GM03348 (cell line): Measurements from ENCODE around the gene PDIA2.

Experiments used
- DNase-seq: peaks from one replicate; pipeline ENCODE4 v3.0.0; 2012; ENCODE audit warnings: low spot score

The PDIA2 gene

DNA sequence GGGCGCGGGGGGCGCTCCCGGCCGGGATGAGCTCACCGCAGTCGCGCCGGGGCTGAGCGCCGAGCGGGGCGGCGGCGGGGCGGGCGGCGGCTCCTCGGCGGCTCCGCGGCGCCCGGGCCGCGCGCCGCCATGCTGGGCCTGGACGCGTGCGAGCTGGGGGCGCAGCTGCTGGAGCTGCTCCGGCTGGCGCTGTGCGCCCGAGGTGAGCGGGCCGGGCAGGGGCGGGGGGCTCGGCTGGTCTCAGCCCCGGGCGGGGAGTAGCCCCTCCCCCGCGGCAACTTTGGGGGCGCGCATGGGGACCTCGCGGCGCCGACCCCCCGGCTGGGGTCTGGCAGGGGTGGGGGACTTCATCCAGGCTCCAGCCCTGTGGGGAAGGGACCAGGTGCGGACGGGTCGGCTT is 2.4 kb upstream of the PDIA2 start, which contains the start of gene ARHGDIG:
ARHGDIG (plus strand) TSS at position 40 of the 400 bp plus-strand sequence; CDS start at position 130, 90 bp downstream.
- DNase-seq, result peak; percentile 67

DNA sequence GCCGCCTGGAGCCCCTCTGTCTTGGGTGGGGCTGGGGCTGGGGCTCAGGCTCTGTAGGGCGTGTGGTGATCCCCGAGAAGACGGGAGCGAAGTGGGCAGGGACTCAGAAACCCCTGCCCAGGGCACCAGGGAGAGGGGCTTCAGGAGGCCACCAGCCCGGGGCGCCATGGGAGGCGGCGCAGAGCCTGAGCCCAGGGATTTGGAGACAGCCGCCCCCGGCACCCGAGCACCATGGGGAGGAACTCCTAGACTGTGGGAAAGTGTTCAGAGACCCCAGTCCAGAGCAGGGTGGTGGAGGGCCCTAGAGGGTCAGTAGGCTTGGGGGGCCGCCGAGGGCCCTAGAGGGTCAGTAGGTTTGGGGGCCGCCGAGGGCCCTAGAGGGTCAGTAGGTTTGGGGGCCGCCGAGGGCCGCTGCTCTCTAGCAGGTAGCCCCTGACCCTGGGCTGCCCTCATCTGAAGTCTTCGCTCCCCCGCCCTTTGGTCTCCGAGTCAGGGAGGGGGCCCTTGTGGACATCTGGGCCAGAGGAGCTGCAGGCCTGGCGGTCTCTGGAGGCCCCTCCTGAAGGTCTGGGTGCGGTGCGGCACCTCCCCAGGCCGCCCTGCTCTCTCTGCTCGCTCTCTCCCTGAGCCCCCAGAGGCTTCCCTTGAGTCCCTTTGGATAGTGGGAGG is 1.8 kb upstream of the PDIA2 start:
- no peak for DNase-seq

DNA sequence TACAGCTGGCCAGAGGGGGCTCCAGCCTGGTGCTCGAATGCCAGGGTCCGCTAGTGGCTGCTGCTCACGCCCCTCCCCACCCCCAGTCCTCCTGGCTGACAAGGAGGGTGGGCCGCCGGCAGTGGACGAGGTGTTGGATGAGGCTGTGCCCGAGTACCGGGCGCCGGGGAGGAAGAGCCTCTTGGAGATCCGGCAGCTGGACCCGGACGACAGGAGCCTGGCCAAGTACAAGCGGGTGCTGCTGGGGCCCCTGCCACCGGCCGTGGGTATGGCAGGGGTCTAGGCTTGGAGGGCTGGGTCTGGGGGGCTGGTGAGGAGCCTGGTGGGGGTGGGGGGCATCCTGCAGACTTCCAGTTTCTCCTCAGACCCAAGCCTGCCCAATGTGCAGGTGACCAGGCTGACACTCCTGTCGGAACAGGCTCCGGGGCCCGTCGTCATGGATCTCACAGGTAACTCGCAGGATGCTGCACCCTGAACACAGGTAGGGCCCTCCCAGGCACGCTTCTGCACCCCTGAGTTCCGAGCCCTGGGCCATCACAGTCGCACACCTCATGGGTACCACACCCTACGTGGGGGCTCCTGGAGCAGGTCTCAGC is 1.2 kb upstream of the PDIA2 start:
- no peak for DNase-seq

DNA sequence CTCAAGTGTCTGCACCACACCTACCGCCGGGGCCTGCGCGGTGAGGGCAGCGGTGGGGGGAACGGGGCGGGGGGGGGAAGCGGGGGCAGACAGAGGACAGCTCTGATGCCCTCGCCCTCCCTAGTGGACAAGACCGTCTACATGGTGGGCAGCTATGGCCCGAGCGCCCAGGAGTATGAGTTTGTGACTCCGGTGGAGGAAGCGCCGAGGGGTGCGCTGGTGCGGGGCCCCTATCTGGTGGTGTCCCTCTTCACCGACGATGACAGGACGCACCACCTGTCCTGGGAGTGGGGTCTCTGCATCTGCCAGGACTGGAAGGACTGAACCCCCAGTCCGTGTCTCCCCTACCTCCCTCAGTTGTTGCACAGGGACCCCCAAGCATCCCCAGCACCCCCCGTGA is 473 bp upstream of the PDIA2 start:
- DNase-seq, result no peak

DNA sequence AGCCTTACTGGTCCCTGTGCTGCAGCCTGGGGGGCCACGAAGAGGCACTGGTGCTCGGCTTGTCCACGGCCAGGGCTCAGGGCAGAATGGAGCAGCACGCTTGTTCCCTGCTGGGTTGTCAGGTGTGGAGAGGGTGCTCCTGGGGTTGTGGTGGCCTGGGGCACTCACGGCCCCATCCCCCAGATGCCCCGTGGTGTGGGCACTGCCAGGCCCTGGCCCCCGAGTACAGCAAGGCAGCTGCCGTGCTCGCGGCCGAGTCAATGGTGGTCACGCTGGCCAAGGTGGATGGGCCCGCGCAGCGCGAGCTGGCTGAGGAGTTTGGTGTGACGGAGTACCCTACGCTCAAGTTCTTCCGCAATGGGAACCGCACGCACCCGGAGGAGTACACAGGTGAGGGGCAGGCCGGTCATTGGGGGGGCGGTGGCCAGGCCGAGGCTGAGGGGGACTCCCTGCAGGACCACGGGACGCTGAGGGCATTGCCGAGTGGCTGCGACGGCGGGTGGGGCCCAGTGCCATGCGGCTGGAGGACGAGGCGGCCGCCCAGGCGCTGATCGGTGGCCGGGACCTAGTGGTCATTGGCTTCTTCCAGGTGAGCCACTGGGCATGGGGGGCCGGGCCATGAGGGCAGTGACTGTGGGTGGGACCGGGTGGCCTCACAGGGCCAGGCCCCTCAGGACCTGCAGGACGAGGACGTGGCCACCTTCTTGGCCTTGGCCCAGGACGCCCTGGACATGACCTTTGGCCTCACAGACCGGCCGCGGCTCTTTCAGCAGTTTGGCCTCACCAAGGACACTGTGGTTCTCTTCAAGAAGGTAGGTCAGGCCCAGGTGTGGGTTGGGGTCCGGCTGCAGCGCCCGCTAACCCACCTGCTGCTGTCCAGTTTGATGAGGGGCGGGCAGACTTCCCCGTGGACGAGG is 1.5 kb downstream of the PDIA2 start:
- no peak for DNase-seq

DNA sequence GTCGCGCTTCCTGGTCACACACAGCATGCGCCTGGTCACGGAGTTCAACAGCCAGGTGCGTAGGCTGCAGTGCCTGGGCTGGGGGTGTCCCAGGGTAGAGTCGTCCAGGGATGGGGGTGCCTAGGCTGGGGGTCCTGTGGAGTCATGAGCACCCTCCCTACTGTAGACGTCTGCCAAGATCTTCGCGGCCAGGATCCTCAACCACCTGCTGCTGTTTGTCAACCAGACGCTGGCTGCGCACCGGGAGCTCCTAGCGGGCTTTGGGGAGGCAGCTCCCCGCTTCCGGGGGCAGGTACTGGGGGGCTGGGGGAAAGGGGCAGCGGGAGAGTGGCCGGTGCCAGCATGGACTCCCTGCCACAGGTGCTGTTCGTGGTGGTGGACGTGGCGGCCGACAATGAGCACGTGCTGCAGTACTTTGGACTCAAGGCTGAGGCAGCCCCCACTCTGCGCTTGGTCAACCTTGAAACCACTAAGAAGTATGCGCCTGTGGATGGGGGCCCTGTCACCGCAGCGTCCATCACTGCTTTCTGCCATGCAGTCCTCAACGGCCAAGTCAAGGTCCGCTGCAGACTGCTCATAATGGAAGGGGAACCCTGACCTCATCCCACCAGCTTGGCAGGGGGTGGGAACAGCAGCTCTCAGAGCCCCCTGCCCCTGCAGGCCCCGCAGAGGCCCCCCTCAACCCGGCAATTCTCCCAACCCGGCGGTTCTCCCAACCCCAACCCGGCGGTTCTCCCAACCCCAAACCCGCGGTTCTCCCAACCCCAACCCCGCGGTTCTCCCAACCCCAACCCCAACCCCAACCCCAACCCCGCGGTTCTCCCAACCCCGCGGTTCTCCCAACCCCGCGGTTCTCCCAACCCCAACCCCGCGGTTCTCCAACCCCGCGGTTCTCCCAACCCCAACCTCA is 2.4 kb downstream of the PDIA2 start:
- DNase-seq, result no peak

DNA sequence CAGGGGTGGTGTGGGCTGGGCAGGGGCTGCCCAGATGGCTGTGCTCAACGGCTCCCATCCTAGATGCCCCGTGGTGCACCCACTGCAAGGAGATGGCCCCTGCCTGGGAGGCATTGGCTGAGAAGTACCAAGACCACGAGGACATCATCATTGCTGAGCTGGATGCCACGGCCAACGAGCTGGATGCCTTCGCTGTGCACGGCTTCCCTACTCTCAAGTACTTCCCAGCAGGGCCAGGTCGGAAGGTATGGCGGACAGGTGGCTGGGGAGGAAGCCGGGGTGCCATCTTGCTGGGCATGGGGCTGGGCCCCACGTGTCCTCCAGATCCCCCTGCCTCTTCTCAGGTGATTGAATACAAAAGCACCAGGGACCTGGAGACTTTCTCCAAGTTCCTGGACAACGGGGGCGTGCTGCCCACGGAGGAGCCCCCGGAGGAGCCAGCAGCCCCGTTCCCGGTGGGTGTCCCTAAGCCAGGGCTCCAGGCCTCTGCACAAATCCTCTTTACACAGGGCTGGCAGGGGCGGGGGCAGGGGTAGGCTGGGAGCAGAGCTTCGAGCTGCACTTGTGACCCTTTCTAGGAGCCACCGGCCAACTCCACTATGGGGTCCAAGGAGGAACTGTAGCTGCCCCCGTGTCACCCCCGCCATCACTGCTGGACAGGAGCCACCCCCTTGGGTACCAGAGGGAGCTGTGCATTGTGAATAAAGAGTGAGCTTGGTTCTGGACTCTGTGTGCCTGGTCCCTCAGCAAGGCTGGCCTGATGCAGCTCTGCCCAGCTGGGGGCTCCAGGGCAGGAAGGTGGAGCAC is 3.7 kb downstream of the PDIA2 start:
- no peak for DNase-seq

DNA sequence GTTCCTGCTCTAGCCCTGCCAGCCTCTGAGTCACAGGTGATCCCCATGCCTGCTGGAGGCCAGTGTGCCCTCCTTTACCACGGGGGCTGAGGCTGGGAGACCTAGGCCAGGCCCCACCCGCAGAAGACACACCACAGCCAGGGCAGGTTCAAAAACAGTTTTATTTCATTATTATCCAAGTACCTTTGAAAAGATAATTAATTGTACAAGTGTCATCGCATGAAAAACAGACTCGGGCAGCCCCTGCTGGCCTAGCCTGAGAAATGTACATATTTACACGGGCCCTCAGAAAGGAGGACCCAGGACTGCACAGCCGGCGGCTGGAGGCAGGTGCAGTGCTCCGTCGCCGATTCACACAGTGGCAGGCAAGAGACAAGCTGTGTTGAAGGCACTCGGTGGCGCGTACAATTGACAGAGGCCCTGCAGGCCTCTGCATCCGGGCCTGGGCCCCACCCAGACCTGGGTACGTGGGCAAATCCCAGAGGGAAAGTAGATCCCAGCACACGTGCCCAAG is 4.4 kb downstream of the PDIA2 start:
- no peak for DNase-seq

DNA sequence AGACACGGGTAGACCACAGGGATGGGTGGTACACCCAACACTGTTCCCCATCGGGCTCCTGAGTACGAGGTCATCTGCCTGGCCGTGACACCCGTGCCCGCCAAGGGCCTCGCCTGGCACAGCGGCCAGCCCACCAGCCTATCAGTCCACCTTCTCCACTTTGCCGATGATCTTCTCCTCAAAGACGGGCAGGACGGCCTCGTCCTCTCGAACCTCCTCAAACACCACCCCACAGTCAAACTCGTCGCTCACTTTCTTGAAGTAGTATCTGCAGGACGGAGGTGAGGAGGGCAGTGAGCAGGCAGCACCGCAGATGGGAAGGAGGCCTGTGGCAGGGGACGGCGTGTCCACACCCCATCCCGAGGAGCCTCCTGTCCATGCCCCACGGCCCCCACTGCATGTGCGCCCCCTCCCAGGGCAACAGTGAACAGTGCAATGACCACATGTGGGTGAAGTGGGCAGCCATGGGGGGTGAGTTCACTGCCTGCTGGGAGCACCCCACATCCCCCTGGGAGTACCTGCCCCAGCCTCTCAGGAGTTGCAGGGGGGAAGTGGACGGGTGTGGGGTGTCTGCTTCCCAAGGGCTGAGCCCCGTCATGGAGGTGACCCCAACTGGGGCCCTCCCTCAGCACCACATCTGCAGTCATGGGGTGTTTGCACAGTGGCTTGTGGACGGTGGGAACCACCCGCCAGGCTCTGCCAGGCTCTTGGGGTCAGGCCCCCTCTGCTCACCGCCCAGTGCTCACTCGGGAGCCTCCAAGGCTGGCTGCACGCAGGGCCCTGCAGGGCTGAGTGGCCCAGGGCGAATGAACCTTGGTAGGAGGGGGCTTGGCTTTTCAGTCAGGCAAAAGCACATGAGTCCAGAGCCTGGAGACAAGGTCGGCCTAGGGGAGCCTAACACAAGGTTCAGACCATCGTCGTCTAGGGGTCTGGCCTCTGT is 5.3 kb downstream of the PDIA2 start:
- DNase-seq, result no peak

DNA sequence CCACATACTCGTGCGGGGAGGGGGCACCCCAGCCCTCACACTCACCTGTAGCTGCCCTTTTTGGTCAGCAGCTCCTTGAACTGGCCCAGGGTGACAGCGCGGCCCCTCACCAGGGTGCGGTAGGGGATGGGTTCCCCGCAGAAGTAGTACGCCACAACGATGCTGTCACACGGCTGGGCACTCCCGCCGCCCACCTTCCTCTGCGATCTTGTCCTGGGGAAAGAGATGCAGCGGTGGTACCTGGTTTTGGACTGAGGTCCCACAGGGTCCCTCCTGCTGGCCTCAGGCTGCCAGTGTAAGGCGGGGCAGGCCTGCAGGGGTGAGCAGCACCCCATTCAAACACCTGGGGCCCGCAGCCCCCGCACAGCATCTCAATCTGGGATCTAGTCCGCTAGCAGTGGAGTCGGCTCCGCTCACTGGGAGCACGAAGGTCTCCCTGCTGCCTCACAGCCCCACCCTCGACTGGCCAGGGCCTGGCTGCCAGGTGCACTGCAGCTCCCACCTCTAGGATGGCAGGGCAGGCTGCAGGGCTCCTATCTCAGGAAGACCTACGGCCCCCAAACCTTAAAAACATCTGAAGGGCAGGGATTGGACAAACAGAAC is 6.5 kb downstream of the PDIA2 start:
- no peak for DNase-seq

DNA sequence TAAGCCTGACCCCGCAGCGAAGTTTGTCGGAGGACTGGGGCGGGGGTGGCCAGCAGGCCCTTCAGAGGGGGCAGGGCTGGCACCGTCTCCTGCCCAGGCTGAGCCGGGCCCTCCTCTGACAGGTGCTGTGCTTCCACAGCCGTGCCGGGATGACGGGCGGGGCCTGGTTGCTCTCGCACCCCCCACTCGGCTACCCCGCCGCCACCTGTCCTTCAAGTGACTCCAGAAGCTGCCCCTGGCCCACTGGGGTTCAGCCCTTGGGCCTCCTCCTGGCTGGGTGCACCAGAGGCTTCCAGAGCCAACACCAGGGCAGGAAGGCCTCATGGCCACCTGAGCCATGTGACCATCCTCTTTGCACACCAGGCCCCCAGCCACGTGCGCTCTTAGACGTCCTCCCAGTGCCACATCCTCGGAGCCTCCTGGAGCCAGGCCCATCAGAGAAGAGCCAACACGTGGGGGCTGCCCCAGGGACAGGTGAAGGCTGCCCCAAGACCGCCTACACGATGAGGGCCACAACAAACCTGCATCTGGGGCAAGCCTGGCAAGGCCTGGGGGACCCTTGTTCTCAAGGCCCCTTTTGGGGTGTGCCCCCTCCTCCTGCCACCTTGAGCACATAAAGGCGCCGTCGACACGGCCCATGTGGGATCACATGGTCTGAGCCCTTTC is 7.2 kb downstream of the PDIA2 start:
- no peak for DNase-seq

DNA sequence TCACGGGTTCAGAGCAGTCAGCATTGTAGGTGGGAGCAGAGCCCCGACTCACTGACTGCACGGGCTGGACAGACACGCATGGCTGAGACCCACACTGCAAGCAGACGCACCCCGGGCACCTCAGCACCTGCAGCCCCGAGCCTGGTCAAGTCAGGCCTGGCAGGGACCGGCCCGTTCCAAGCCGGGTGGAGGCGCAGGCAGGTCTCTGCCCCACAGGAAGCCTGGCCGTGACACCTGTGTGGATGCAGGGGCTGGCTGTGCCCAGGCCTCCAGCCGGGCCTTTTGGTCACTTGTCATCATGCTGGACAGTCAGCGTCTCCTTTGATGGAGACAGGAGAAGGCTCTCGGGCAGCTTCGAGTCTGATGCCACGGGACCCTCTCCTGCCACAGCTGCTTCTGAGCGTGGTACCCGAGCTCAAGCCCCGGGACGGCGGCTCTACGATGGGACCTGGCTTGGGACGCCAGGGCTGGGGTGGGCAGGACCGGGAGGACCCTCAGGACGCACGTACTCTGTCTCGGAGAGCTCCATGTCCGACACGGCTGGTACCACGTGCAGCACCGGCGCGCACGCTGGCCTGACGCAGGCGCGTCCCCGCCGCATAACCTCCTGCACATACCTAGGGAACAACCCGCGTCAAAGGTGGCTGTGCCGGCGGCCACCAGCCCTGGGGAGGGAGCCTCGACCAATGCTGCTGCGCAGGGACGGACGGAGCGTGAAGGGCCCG is 7.9 kb downstream of the PDIA2 start:
- no peak for DNase-seq

DNA sequence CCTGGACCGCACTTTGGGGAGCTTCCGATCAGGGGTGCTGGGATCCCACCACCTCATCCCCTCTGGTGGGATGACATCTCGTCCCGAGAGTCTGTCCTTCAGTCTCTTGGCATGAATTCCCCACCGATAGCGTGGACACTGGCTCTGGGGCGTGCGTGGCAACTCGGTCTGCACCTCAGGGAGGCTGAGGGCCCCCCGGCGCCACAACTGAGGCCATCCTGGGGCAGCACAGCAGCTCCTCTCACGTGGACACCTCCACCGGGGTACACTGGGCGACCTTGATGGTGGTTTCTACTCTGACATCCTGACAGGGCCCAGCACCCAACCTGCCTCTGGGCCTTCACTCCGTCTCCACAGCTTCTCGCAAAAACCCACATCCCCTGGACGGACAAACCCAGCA is 8.6 kb downstream of the PDIA2 start:
- DNase-seq, result no peak

DNA sequence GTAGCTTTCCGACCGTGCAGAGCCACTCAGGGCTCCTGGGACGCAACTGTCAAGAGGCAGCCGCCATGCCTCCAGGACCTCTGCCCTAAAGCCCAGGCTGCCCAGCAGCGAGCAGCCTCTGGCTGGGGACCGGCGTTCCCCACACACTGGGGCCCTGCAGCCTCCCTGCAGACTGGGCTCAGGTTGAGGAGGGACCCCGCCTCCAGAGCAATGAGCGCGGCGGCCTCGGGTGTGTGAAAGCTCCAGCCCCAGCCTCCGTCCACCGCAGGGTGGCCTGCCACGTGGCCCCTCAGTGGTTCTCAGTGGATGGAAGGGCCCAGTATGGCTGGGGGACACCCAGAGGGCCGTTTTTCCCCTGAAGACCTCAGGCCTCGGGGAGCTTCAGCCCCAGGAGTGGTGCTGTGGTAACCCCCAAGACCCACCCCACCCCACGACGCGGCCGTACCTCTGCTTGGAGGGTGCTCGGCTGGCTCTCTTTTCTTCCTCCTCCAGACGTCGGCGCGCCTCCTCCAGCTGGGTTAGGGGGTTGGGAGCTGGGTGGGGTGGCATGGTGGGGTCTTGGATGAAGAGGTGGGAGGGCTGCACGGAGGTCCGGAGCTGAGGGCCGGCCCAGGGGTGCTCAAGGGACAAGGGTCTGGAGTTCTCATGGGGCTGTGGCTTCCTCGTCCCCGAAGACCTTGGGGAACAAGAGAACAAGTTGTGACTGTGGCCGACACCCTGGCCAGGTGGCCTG is 10.2 kb downstream of the PDIA2 start:
- DNase-seq, result no peak

DNA sequence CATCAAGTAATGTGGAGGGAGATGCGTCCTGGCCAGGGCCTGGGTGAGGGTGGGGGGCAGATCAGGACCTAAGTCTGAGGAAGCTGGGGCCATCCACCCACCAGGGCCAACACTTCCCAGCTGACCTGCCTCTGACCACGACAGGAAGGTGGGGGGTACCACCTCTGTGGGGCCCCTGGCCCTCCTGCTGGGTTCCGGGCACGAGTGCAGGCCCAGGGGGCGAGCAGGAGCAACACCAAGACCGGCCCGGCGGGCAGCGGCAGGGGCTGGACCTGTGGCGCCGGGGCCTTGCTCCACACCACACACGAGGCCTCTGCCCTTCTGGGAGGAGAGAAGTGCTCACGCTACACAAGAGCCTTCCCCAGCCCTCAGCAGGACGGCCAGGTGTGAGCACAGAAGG is 13.3 kb downstream of the PDIA2 start:
- DNase-seq, result no peak

DNA sequence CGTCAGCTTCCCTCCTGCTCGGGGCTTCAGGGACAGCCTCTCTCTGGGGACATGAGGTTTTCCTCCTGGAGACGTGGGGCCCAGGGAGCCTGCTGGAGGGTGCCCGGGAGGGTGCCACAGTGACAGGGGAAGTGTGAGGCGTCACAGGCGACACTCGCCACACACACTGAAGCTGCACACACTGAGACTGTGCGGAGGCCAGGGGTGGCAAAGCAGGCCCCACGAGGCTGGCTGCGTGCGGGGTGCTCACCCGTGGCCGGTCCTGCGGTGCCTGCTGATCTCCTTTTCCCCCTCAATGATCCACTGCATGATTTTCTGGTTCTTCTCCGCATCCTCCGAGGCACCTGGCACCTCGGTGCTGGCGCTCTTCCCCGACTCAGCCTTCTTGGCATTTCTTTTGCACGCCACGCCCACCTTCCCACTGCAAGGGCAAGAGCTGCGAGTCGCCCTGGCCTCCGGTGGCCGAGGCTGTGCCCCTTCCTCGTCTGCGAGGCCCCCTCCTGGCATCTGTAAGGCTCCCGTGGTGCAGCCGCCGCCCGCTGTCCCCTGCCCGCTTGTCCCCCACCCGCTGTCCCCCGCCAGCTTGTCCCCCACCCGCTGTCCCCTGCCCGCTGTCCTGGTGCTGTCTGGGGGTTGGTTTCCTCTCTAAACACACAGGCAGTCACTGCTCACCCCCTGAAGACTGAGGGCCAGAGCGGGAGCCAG is 14.0 kb downstream of the PDIA2 start:
- no peak for DNase-seq

DNA sequence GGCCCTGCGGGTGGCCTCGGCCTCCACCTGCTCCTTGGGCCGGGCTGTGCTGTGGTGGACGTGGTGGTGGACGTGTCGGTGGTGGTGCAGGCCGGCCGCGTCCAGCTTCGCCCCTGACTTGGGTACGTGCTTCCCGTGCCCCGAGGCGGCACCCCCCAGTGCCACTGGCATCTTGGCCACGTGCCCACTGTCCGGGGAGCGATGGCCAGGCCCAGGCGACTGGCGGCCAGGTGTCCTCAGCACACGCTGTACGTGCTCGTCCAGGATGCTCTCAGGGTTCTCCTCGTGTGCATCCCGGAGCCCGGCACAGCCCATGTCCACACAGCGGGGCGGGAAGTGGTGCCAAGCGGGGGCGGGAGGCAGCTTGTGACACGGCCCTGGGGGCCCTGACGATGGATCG is 14.9 kb downstream of the PDIA2 start:
- DNase-seq, result no peak
